HepG2 (cell line): Measurements from ENCODE around the gene SNRPD3. TPM values are rescaled to one million over a fixed set of nuclear protein-coding genes. Genes with fewer than 3 reads are reported as not detected.

Source experiments
- AGO1 ChIP-seq: fragments of 200-400 bp; formaldehyde crosslinking; IDR thresholded peaks from 2 replicates; pipeline ENCODE4 v1.6.1; 2017; ENCODE audit warnings: mild to moderate bottlenecking, low read depth, low read length, moderate library complexity; ENCODE audit not compliant: poor library complexity, severe bottlenecking
- GPBP1L1 ChIP-seq: sonication (generic); formaldehyde crosslinking; IDR thresholded peaks from 2 replicates; pipeline ENCODE4 v1.5.0; 2020; ENCODE audit warnings: mild to moderate bottlenecking, missing genetic modification reagents
- HNF4G ChIP-seq, 2 experiments: sonication (generic) in 1 of 2; formaldehyde crosslinking in 1 of 2; IDR thresholded peaks; 2 replicates each; pipeline versions ENCODE4 v1.4.0 to v1.6.1; 2011 to 2020; ENCODE audit warnings: borderline replicate concordance in 2 of 2, low read depth in 2 of 2, mild to moderate bottlenecking in 2 of 2, low read length in 1 of 2, missing genetic modification reagents in 1 of 2, moderate library complexity in 1 of 2
- HOXA5 ChIP-seq: sonication (generic); formaldehyde crosslinking; IDR thresholded peaks from 2 replicates; pipeline ENCODE4 v1.4.0; 2020; ENCODE audit warnings: missing genetic modification reagents
- JUNB ChIP-seq: sonication (generic); formaldehyde crosslinking; IDR thresholded peaks from 2 replicates; pipeline ENCODE4 v1.8.0; 2022; ENCODE audit warnings: missing genetic modification reagents, mild to moderate bottlenecking, borderline replicate concordance
- KDM3A ChIP-seq: IDR thresholded peaks from 2 replicates; pipeline ENCODE4 v1.6.1; 2018; ENCODE audit warnings: low read depth, missing compliant biosample characterization
- KDM5A ChIP-seq: fragments of 200-600 bp; sonication (generic); IDR thresholded peaks from 2 replicates; pipeline ENCODE4 v1.7.0; 2018; ENCODE audit warnings: antibody characterized with exemption, mild to moderate bottlenecking, low read length, borderline replicate concordance
- RARA ChIP-seq: IDR thresholded peaks from 2 replicates; pipeline ENCODE4 v1.6.1; 2016; ENCODE audit warnings: missing genetic modification reagents, missing compliant biosample characterization
- SKI ChIP-seq: fragments of 450-650 bp; IDR thresholded peaks from one replicate; pipeline ENCODE4 v1.6.1; 2018; ENCODE audit warnings: mild to moderate bottlenecking; ENCODE audit not compliant: partially characterized antibody
- TRIM22 ChIP-seq: fragments of 450-650 bp; IDR thresholded peaks from 2 replicates; pipeline ENCODE4 v1.6.1; 2017
- TRIM24 ChIP-seq: sonication (generic); formaldehyde crosslinking; IDR thresholded peaks from 2 replicates; pipeline ENCODE4 v1.8.0; 2022; ENCODE audit warnings: mild to moderate bottlenecking, missing genetic modification reagents
- ZBTB42 ChIP-seq: sonication (generic); formaldehyde crosslinking; IDR thresholded peaks from 2 replicates; pipeline ENCODE4 v1.5.0; 2020; ENCODE audit warnings: mild to moderate bottlenecking, missing genetic modification reagents
- ZKSCAN8 ChIP-seq: IDR thresholded peaks from 2 replicates; pipeline ENCODE4 v1.6.1; 2016; ENCODE audit warnings: borderline replicate concordance, missing genetic modification reagents, missing compliant biosample characterization
- ZNF34 ChIP-seq: sonication (generic); formaldehyde crosslinking; IDR thresholded peaks from 2 replicates; pipeline ENCODE4 v1.4.0; 2020; ENCODE audit warnings: mild to moderate bottlenecking, missing genetic modification reagents, borderline replicate concordance
- ZNF567 ChIP-seq: sonication (generic); formaldehyde crosslinking; IDR thresholded peaks from 2 replicates; pipeline ENCODE4 v1.8.1; 2023; ENCODE audit warnings: mild to moderate bottlenecking, missing genetic modification reagents, borderline replicate concordance
- ZNF652 ChIP-seq: IDR thresholded peaks from 2 replicates; pipeline ENCODE4 v1.6.1; 2016; ENCODE audit warnings: low read depth, borderline replicate concordance
- ZNF660 ChIP-seq: sonication (generic); formaldehyde crosslinking; IDR thresholded peaks from 2 replicates; pipeline ENCODE4 v1.5.1; 2020; ENCODE audit warnings: mild to moderate bottlenecking, low read depth, missing genetic modification reagents, borderline replicate concordance
- polyA plus RNA-seq, 8 experiments: library from polyadenylated mRNA; depleted of rRNA in 3 of 8; stranded (reverse) in 7 of 8; unstranded in 1 of 8; fragments of >200 nt; fragmentation: Illumina TruSeq in 4 of 8; extraction: Trizol in 4 of 8; gene quantifications; 2 replicates each; pipeline versions ENCODE4 v1.2.1 to v1.2.3, GENCODE V29; 2011 to 2016; ENCODE audit warnings: low read depth in 4 of 8, missing spikeins in 1 of 8, mixed read lengths in 1 of 8; ENCODE audit not compliant: insufficient read depth in 1 of 8
- total RNA-seq, 5 experiments: library from RNA; depleted of rRNA; stranded (reverse); fragments of >200 nt; fragmentation: Illumina TruSeq; extraction: Trizol; gene quantifications; 2 replicates each; pipeline ENCODE4 v1.2.3, GENCODE V29; 2016; ENCODE audit warnings: low read depth in 1 of 5
- TF ChIP-seq, protein P1 (sequence below): sonication (generic); formaldehyde crosslinking; IDR thresholded peaks from 2 replicates; pipeline ENCODE4 v1.9.0; 2022; ENCODE audit warnings: missing genetic modification reagents, mild to moderate bottlenecking, borderline replicate concordance
- TF ChIP-seq, protein P2 (sequence below): sonication (generic); formaldehyde crosslinking; IDR thresholded peaks from 2 replicates; pipeline ENCODE4 v1.4.0; 2020; ENCODE audit warnings: mild to moderate bottlenecking, missing genetic modification reagents

SNRPD3 gene
- total and polyA plus RNA-seq, 2 of the 13 experiments (the other 11 are each of a cell fraction or from before 2014, with no cell fraction given), result 110 to 209 TPM

DNA sequence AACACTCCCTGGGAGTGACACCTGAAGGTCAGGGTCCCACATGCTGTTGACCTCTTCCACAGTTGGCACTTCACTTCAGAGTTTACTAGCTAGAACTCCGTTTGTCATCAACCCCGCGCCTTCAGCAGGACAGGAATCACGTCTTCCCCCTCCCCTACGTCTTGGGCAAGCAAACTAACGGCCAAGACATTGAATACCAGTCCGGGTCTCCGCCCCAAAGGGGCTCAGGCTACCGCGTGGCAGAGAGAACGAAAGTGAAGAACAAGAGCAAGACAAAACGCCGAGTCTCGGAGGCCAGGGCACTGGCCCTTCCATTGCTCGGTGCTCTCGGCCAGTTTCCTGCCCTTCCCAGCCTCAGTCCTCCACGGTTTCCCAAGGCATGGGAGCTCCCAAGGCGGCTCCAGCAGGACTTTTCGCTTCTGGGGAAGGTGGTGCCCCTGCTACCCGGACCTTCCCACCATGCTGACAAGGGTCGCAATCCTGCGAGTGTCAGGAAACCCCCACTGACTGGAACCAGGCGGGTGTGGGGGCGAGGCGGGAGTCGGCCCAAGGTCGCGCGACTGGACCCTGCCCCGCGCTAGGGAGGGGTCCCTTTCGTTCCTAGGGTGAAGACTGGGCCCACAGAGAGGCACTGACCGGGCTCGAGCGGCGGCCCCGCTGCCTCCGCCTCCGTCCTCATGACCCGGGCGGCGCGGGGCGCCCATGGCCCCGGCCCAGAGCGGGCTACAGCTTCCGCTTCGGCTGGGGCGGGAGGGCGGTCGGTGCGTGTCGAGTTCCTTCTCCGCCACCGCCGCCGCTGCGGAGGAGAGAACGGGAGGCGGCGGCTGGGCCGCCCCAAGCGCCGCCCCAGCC, 1.3 kb upstream of the SNRPD3 start, which contains the start of gene GUCD1 (continued):
- TF ChIP-seq ZNF34 (no peak), KDM3A (CRISPR knock-in tag) (no peak), ZNF567 (0 out of 2 replicates have a peak, but pooled peaks have one; percentile 52), ZKSCAN8 (no peak), SKI (peak; percentile 7), AGO1 (no peak), ZBTB42 (CRISPR knock-in tag) (no peak), TRIM24 (CRISPR knock-in tag) (0 out of 2 replicates have a peak, but pooled peaks have one; percentile 27), HNF4G (IDR thresholded peaks at IDR 0.05; ENCODE audit: borderline replicate concordance, low read depth, low read length) (no peak), HNF4G (CRISPR knock-in tag; IDR thresholded peaks at IDR 0.05; ENCODE audit: borderline replicate concordance, low read depth) (no peak), RARA (CRISPR knock-in tag) (peak; percentile 44), ZNF652 (CRISPR knock-in tag) (no peak), ZNF660 (CRISPR knock-in tag) (no peak), KDM5A (no peak), TRIM22 (no peak), GPBP1L1 (CRISPR knock-in tag) (no peak), JUNB (no peak), HOXA5 (CRISPR knock-in tag) (peak; percentile 55; the same call in 1 of the 2 replicates)
- TF ChIP-seq, protein P1, sequence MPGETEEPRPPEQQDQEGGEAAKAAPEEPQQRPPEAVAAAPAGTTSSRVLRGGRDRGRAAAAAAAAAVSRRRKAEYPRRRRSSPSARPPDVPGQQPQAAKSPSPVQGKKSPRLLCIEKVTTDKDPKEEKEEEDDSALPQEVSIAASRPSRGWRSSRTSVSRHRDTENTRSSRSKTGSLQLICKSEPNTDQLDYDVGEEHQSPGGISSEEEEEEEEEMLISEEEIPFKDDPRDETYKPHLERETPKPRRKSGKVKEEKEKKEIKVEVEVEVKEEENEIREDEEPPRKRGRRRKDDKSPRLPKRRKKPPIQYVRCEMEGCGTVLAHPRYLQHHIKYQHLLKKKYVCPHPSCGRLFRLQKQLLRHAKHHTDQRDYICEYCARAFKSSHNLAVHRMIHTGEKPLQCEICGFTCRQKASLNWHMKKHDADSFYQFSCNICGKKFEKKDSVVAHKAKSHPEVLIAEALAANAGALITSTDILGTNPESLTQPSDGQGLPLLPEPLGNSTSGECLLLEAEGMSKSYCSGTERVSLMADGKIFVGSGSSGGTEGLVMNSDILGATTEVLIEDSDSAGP (CRISPR knock-in tag), result no peak; the same call in 1 of the 2 replicates
- TF ChIP-seq, protein P2, sequence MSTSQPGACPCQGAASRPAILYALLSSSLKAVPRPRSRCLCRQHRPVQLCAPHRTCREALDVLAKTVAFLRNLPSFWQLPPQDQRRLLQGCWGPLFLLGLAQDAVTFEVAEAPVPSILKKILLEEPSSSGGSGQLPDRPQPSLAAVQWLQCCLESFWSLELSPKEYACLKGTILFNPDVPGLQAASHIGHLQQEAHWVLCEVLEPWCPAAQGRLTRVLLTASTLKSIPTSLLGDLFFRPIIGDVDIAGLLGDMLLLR (CRISPR knock-in tag), result 0 out of 2 replicates have a peak, but pooled peaks have one; percentile 59
